ENCODE results near the gene CCDC112.
"Not testable (repeated sequence)": the region's sequence is repeated elsewhere in the genome, so short reads cannot be mapped to it uniquely, and the experiment has no call there.

Gene CCDC112

DNA sequence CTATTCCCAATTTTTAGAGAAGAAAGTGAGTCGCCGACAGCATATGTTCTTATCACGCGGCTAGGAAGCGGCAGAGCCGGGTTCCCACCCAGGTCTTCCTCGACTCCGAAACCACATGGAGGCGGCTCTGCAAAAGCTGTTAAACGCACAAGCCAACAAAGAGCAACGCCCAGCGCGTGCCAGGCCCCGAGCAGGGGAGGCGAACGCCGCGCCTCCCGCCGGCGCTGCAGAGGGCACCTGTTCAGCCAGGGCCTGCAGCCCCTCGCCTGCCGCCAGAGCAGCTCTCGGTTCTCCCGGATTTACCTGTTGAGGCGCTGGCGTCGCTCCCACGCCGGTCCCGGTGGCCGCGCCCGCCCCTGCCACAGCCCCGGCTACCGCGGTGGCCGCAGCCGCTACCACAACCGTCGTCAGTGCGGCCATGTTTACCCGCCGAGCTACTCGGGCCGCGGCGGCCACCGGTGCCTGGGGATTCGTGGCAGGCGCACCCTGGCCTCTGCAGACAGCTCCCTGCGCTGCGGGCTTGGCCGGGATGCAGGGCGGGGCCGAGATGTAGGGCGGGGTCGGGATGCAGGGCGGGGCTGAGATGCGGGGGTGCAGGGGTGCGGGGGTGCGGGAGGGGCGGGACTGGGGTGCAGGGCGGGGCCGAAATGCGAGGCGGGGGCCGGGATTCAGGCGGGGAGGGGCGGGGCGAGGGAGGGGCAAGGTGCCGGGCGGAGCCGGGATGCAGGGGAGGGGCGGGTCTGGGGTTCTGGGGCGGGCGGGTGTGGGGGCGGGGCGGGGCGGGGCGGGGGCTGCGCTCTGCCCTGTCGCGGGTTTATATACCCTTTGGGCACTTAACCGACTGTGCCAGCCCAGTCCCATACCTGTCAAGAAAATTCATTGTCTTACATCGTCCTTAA, at the start of gene CCDC112:
CCDC112 (minus strand) TSS at position 531 of the 899 bp plus-strand sequence; CDS start at position 420, 111 bp downstream.
- peak; percentile 78 to 80 for DNase-seq

DNA sequence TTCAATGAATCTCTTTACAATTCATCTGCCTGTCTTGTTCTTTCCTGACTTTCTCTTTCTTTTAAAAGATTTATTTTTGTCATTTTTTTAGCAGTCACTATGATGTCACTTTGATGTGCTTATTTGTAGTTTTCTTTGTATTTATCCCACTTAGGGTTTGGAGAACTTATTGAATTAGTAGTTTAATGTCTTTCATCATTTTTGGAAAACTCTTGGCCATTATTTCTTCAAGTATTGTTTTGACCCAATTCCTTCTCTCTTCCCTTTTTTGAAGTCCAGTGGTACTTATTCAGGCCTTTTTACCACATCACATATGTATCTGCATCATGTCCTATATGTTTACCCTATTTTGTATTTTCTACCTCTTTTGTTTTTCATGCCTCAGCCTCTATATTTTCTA, 48.9 kb upstream of the CCDC112 start:
- no peak for DNase-seq

DNA sequence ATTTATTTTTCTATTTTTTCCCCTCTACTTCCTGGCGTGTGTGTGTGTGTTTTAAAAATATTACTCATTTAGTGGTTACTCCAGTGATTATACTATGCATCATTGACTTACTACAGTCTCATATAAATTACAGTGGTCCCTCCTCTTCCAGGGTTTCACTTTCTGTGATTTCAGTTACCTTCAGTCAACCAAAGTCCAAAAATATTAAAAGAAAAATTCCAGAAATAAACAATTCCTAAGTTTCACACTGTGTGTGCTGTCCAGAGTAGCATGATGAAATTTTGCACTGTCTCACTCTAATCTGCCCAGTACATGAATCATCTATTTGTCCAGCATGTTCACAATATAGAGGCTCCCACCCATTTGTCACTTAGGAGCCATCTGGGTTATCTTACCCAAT, 47.4 kb upstream of the CCDC112 start:
- DNase-seq = no peak

- no peak for DNase-seq
Observed at GRCh38 chr5:115342590-115343377, 46.3 kb upstream of the CCDC112 start.

- no peak for DNase-seq
Observed at GRCh38 chr5:115341745-115342144, 45.3 kb upstream of the CCDC112 start.

GRCh38 chr5:115338851-115339250, 42.4 kb upstream of the CCDC112 start:
- DNase-seq = no peak

DNA sequence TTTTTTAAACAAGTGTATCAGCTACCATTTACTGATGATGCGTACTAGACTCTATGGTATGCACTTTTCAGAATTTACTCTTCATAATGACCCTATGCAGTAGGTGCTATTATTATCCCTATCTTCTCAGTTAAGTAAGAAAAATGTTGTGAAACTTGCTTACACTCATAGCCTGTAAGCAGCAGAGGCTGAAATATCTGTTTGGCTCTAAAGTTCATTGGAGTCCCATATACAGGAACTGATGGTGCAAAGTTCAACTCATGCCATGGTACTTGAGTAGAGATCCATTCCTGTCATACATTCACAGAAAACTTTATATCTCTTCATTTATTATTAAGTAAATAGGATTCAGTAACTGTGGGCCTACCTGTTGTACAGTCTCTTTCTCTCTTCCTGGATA, 41.4 kb upstream of the CCDC112 start:
- no peak for DNase-seq

DNA sequence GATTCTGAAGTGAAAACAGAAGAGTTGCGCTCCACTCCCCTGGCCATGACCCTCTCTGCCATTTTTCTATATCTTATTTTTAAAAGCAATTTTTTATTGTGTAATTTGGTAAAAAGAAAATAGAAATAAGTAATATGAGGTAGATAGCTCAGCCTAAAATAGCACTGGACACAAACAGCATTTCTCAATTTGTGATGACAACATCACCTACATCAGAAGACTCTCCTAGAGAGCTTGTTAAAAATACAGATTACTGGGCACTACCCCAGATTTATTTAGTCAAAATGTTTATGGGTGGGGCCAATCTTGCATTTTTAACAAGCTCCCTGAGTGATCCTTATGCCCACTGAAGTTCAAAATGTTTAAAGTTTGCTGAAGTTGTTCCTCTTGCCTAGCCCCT, 40.5 kb upstream of the CCDC112 start:
- no peak for DNase-seq

DNA sequence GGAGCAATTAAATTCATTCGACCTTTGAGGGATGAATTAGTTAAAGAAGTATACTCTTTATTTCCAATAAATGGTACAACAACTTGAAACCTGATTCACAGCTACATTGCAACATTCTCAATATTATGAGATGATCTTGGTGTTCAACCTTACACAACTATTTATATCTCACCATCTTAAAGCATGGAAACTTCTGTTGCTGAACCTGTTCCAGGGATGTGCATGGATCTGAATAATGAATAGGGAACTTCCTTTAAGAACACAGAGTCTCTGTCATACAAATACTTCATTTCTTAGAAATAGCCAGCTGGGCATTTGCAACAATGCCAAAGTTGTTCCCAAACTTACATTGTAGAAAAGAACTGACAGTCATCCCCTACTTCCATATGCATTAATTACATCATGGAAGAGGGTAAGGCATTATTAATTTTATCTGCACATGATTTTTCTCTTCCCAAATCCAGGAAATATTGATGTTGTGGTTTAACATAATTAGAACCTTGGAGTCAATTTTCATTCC, 39.8 kb upstream of the CCDC112 start:
- no peak for DNase-seq

GRCh38 chr5:115335301-115335700, 38.8 kb upstream of the CCDC112 start:
- no peak for DNase-seq

DNA sequence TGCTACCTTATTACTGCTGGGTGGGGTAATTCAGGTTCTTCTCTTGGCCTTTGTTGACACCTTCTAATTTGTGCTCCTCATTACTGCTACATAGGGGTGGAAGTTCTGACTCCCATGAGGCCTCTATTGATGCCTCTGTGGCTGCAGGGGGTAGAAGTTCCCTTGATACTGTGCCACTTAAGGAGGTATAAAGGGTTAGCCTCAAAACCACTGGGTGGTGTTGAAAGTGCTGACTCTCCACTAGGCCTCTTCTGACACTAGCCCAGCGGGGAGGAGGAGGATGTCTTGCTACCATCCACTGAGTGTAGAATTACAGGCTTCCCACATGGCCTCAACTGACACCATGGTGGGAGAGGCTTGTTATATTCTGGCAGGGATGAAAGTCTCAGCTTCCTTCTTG, 36.7 kb upstream of the CCDC112 start:
- DNase-seq = peak in 1 of 2 donors; percentile 2

DNA sequence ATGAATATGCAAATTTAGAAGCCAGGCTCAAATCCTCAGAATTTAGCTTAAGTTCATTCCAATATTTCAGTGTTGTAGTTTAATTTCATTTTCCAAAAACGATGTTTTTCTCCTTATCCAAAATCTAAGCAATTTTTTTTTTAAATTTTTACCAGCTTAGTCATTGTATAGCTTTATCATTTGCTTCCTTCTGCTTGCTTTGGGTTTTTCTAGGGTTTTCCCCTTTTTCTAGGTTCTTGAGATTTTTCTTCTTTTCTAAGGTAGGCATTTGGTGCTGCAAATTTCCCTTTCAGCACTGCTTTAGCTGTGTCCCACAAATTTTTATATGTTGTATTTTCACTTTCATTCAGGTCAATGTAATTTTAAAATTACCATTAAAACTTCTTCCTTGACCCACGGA, 34.4 kb upstream of the CCDC112 start:
- DNase-seq = no peak

DNA sequence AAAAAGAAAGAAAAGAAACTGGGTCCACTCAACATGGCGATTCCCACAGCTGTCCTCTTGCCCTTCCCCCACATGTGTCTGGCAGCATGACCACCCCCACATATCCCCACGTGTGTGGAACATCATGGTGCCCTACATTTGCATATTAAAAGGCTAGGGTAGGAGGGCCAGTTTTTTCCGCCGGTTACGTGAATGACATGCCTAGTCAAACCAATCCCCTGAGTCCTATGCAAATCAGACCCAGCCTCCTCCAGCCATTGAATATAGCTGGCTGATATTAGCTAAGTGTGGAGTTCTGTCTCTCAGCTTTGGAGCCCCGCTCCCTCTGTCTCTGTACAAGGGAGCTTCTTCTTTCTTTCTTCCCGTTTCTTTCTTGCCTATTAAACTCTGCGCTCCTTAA, 33.0 kb upstream of the CCDC112 start:
- DNase-seq = no peak

- not testable (repeated sequence) for DNase-seq
Observed at GRCh38 chr5:115328617-115329274, 32.3 kb upstream of the CCDC112 start.

GRCh38 chr5:115325296-115325959, 29.0 kb upstream of the CCDC112 start:
- no peak for DNase-seq

- DNase-seq = no peak
Observed at GRCh38 chr5:115324021-115324420, 27.6 kb upstream of the CCDC112 start.

GRCh38 chr5:115322729-115323128, 26.3 kb upstream of the CCDC112 start:
- DNase-seq = no peak

DNA sequence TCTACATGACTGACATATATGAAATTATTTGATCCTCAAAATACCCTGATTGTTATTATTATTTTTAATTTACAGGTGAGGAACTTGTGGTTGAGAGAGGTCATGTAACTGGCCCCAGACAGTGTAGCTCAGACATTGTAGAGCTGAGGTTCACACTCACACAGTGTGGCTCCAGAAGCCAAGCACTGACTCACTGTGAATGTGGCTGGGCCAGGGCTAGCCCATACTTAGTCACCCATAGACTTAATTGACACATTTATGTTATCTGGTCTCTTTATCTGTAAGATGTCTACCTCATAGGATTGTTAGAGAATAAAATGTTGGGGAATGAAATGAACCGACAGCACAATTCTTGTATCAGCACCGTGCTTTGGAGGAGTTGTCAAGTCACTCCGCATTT, 24.9 kb upstream of the CCDC112 start:
- DNase-seq = no peak

- no peak for DNase-seq
Observed at GRCh38 chr5:115320515-115320914, 24.1 kb upstream of the CCDC112 start.

DNA sequence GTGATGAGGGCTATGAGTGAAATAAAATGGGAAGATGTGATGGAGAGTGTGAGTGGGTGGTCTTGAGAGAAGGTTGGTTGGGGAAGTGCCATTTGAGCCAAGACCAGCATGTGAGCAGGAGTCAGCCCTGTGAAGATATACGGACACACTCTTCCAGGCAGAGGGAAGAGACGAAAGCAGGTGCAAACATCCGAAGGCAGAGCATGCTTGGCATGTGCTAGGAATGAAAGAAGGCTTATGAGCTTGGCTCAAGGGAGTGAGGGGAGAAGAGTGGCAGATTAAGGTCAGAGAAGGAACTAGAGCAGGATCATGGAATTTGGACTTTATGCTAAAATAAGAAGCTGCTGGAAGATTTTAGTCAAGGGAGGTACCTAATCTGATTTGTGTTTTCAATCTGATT, 23.6 kb upstream of the CCDC112 start:
- DNase-seq = no peak

DNA sequence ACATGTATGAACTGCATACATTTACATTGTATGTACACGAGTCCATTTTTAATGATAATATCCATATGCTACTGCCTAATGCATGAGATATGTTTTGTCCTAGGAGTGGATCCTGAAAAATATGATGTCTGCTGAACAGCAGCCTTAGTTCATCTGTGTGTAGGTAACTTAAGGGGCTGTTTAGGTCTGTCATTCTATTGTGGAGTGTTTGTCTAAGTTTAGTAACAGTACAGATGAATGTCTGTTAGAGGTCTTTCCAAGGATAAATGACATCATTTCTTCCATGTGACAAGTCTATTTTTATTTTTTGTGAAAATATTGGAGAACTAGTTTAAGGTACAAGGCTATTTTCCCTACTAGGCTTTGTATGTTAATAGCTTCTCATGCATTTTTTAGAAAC, 22.6 kb upstream of the CCDC112 start:
- no peak for DNase-seq

GRCh38 chr5:115317736-115318135, 21.3 kb upstream of the CCDC112 start:
- DNase-seq = no peak

DNA sequence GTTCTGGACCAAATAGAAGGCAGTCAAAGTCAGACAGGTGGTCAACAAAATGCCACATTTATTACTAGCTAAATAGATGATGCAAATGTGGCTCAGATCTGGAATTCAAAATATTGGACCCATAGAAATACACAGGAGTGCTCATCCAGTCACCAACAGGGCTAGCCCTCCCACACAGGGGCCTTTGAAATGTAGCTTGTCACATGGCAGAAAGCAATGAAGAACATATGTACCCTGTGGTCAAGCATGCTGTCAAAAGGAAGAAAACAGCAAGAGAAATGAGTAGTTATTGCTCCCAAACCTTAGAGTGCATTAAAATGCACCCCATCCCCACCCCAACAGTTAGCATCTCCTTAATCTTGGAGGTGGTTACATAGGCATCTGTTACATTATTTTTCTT, 20.9 kb upstream of the CCDC112 start:
- no peak for DNase-seq
